ENCODE data around the gene ITIH5. TPM values are rescaled to one million over a fixed set of nuclear protein-coding genes. Genes with fewer than 3 reads are reported as not detected.

Gene ITIH5
- total RNA-seq, 2 experiments from 2014 or later: not detected

GRCh38 chr10:7567911-7568620, 98.7 kb downstream of the ITIH5 start:
- ATAC-seq (no peak), DNase-seq (no peak)
- H3K27me3 Mint-ChIP-seq (ENCODE audit: low read depth): no peaks in the 10 kb centered on the region
- no peaks in the 10 kb centered on the region for H3K36me3 Mint-ChIP-seq (ENCODE audit: low read depth)
- no peaks in the 10 kb centered on the region for H3K9me3 Mint-ChIP-seq (ENCODE audit: insufficient read depth)
- CTCF ChIA-PET: no interaction called here
- no peak overlapping the region for H3K27ac Mint-ChIP-seq
- peaks cover 3% of the 10 kb centered on the region for H3K4me1 Mint-ChIP-seq (ENCODE audit: low read depth)
- no peak overlapping the region for H3K4me3 Mint-ChIP-seq
- POLR2A ChIA-PET: no interaction called here

DNA sequence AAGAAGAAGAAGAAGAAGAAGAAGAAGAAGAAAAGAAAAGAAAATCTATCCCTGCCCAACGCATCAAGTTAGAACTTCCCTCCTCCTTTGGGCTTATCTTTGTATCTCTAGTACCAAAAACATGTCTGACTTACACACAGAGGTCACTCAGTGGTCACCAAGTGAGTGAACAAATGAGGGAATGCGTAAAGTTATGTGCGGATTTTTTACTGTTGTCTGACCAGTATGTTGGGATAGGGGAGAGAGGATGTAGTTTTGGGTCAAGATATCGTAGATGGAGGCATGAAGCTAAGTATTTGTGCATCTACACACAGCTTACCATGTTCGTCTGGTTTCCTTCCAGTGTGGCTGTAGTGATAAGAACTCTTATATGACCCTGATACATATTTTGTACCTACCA, 99.9 kb downstream of the ITIH5 start:
- no peaks in the 10 kb centered on the region for H3K36me3 Mint-ChIP-seq (ENCODE audit: low read depth)
- ChIA-PET POLR2A (interaction anchor here (0.8 kb wide), 1 partner anchor 1336 kb away, joined by 3 read pairs; no protein-coding TSS in a partner anchor), CTCF (no interaction called here)
- H3K9me3 Mint-ChIP-seq (ENCODE audit: insufficient read depth): no peaks in the 10 kb centered on the region
- no peaks in the 10 kb centered on the region for H3K27me3 Mint-ChIP-seq (ENCODE audit: low read depth)
- peaks cover 4% of the 10 kb centered on the region for H3K4me1 Mint-ChIP-seq (ENCODE audit: low read depth)
- H3K27ac Mint-ChIP-seq: no peak overlapping the region
- H3K4me3 Mint-ChIP-seq: no peak overlapping the region
- ATAC-seq (no peak), DNase-seq (no peak)

GRCh38 chr10:7565871-7566270, 100.9 kb downstream of the ITIH5 start:
- ATAC-seq (no peak), DNase-seq (no peak)
- Mint-ChIP-seq H3K9me3 (ENCODE audit: insufficient read depth) (no peaks in the 10 kb centered on the region), H3K36me3 (ENCODE audit: low read depth) (no peaks in the 10 kb centered on the region), H3K4me3 (no peak overlapping the region), H3K4me1 (ENCODE audit: low read depth) (peaks cover 4% of the 10 kb centered on the region), H3K27me3 (ENCODE audit: low read depth) (no peaks in the 10 kb centered on the region), H3K27ac (no peak overlapping the region)
- ChIA-PET POLR2A (interaction anchor here (0.8 kb wide), 1 partner anchor 1337 kb away, joined by 3 read pairs; no protein-coding TSS in a partner anchor), CTCF (interaction anchor here (0.5 kb wide), 1 partner anchor 1128 kb away, joined by 3 read pairs; no protein-coding TSS in a partner anchor)

DNA sequence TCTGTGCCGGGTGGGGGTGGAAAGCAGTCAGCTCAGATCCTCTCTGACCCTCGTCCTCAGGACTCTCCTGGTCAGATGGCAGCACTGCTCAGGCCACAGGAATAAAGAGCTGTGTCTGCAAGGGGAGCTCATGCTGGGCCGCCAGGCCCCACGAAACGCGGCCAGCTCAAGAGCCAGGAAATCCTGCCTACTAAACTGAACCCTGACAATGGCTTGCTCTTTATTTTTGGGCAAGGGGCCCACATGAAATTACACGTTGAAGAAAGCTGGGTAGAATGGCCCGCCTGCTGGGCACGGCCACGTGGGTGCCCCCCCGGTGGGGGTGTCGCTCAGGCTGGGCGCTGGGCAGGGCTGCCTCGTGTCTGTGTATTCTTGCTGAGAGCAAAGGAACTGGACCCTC, 103.0 kb downstream of the ITIH5 start:
- POLR2A ChIA-PET: no interaction called here
- Mint-ChIP-seq H3K4me1 (ENCODE audit: low read depth) (peaks cover 4% of the 10 kb centered on the region), H3K4me3 (no peak overlapping the region), H3K9me3 (ENCODE audit: insufficient read depth) (no peaks in the 10 kb centered on the region), H3K27ac (no peak overlapping the region), H3K36me3 (ENCODE audit: low read depth) (no peaks in the 10 kb centered on the region), H3K27me3 (ENCODE audit: low read depth) (no peaks in the 10 kb centered on the region)
- no peak for ATAC-seq
- DNase-seq: no peak
- CTCF ChIA-PET: interaction anchor here (1.0 kb wide), 1 partner anchor 39 kb away, joined by 5 read pairs; no protein-coding TSS in a partner anchor

GRCh38 chr10:7563368-7563767, 103.4 kb downstream of the ITIH5 start:
- Mint-ChIP-seq H3K4me1 (ENCODE audit: low read depth) (peaks cover 4% of the 10 kb centered on the region), H3K36me3 (ENCODE audit: low read depth) (no peaks in the 10 kb centered on the region), H3K27me3 (ENCODE audit: low read depth) (no peaks in the 10 kb centered on the region), H3K9me3 (ENCODE audit: insufficient read depth) (no peaks in the 10 kb centered on the region), H3K27ac (no peak overlapping the region), H3K4me3 (no peak overlapping the region)
- CTCF ChIA-PET: interaction anchor here (1.0 kb wide), 1 partner anchor 38 kb away, joined by 5 read pairs; no protein-coding TSS in a partner anchor
- DNase-seq: no peak
- ATAC-seq: no peak
- POLR2A ChIA-PET: no interaction called here

DNA sequence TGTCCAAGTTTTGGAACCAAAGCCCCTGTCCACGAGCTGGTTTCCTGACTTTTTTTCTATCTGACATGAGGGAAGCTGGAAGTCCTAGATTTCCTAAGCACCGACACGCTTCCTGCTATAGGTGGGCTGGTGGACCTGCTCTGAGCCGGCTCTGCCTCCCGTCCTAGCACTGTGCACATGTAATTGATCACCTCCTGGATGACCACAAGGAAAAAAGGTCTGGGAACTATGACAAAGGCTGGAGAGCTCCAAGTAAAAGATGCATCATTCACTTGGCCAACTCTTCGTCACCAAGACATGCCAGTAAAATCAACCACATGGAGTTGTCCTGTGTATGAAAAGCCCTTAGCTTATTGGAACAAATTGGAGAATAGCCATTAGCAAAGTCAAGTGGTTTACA, 104.8 kb downstream of the ITIH5 start:
- H3K36me3 Mint-ChIP-seq (ENCODE audit: low read depth): no peaks in the 10 kb centered on the region
- DNase-seq: no peak
- ChIA-PET POLR2A (interaction anchor here (0.8 kb wide), 1 partner anchor 19 kb away, joined by 3 read pairs; no protein-coding TSS in a partner anchor), CTCF (interaction anchor here (1.2 kb wide), 1 partner anchor 36 kb away, joined by 3 read pairs; no protein-coding TSS in a partner anchor)
- H3K4me3 Mint-ChIP-seq: no peak overlapping the region
- no peak for ATAC-seq
- peaks cover 4% of the 10 kb centered on the region for H3K4me1 Mint-ChIP-seq (ENCODE audit: low read depth)
- no peaks in the 10 kb centered on the region for H3K27me3 Mint-ChIP-seq (ENCODE audit: low read depth)
- H3K9me3 Mint-ChIP-seq (ENCODE audit: insufficient read depth): no peaks in the 10 kb centered on the region
- H3K27ac Mint-ChIP-seq: no peak overlapping the region

DNA sequence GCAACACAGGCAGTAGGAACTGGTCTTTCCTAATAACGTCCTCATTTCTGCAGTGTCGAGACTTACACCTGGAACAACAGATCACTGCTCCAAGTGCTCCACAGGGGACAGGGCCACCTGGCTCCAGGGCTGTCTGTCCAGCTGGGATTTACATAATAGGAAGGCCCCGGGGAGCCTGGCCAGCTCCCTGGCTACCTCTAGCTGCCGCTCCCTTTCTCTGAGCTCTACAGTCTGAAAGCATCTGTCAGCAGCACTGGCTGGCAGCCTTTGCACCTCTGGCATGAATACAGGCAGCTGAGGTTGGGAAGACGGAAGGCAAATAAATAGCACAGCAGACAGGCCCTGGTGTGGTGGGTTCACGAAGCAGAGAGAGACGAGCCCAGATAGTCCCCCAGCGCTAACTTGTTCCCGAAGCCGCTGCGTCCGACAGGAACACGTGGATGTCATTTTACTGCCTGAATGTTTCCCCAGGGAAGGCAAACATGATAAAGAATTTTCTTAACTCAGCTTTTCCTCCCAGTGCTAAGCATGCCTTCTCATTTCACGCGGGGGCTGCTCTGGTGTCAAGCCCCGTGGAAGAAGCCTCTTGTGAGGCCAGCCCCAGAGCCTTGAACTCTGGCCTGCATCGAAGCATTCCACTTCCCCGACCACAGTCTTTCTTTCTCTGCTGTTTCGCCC, 105.4 kb downstream of the ITIH5 start:
- Mint-ChIP-seq H3K4me1 (ENCODE audit: low read depth) (peaks cover 4% of the 10 kb centered on the region), H3K4me3 (no peak overlapping the region), H3K9me3 (ENCODE audit: insufficient read depth) (no peaks in the 10 kb centered on the region), H3K36me3 (ENCODE audit: low read depth) (no peaks in the 10 kb centered on the region), H3K27me3 (ENCODE audit: low read depth) (no peaks in the 10 kb centered on the region), H3K27ac (no peak overlapping the region)
- ATAC-seq (no peak), DNase-seq (no peak)
- CTCF ChIA-PET: interaction anchor here (1.2 kb wide), 1 partner anchor 36 kb away, joined by 3 read pairs; no protein-coding TSS in a partner anchor
- POLR2A ChIA-PET: no interaction called here

DNA sequence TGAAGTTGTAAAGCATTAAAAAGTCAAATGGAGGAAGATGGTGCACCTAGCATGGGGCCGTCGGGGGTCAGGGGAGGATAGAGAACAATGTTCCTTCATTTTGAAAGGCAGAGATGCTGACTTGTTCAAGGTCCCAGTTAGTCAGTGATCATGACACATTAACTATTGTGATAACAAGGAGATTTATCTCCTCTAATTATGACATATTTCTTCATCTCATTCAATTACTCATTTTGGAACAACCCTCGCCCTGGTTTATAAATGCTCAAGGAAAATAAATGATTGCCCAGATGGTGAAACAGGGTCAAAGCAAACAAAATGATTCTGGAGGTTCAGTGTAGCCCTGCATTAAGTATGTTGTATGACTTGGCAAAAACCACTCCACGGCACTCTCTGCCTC, 106.2 kb downstream of the ITIH5 start:
- POLR2A ChIA-PET: no interaction called here
- no peak overlapping the region for H3K4me3 Mint-ChIP-seq
- peaks cover 2% of the 10 kb centered on the region for H3K27me3 Mint-ChIP-seq (ENCODE audit: low read depth)
- H3K9me3 Mint-ChIP-seq (ENCODE audit: insufficient read depth): no peaks in the 10 kb centered on the region
- ATAC-seq: no peak
- peaks cover 4% of the 10 kb centered on the region for H3K4me1 Mint-ChIP-seq (ENCODE audit: low read depth)
- CTCF ChIA-PET: no interaction called here
- DNase-seq: no peak
- H3K27ac Mint-ChIP-seq: no peak overlapping the region
- H3K36me3 Mint-ChIP-seq (ENCODE audit: low read depth): no peaks in the 10 kb centered on the region

- Mint-ChIP-seq H3K4me3 (no peak overlapping the region), H3K36me3 (ENCODE audit: low read depth) (no peaks in the 10 kb centered on the region), H3K4me1 (ENCODE audit: low read depth) (peaks cover 4% of the 10 kb centered on the region), H3K27me3 (ENCODE audit: low read depth) (peaks cover 2% of the 10 kb centered on the region), H3K9me3 (ENCODE audit: insufficient read depth) (no peaks in the 10 kb centered on the region), H3K27ac (no peak overlapping the region)
- ATAC-seq: no peak
- no peak for DNase-seq
- CTCF ChIA-PET: interaction anchor here (0.6 to 1.8 kb wide), 2 partner anchors 128 to 1362 kb away, joined by 3 to 8 read pairs; no protein-coding TSS in a partner anchor
- POLR2A ChIA-PET: no interaction called here
Measured at GRCh38 chr10:7559386-7559785, 107.4 kb downstream of the ITIH5 start.

- Mint-ChIP-seq H3K27ac (no peak overlapping the region), H3K4me1 (ENCODE audit: low read depth) (peaks cover 3% of the 10 kb centered on the region), H3K36me3 (ENCODE audit: low read depth) (no peaks in the 10 kb centered on the region), H3K9me3 (ENCODE audit: insufficient read depth) (no peaks in the 10 kb centered on the region), H3K4me3 (no peak overlapping the region), H3K27me3 (ENCODE audit: low read depth) (peaks cover 2% of the 10 kb centered on the region)
- ChIA-PET POLR2A (no interaction called here), CTCF (interaction anchor here (1.8 kb wide), 1 partner anchor 129 kb away, joined by 8 read pairs; no protein-coding TSS in a partner anchor)
- ATAC-seq (no peak), DNase-seq (no peak)
Measured at GRCh38 chr10:7558036-7558435, 108.7 kb downstream of the ITIH5 start.

DNA sequence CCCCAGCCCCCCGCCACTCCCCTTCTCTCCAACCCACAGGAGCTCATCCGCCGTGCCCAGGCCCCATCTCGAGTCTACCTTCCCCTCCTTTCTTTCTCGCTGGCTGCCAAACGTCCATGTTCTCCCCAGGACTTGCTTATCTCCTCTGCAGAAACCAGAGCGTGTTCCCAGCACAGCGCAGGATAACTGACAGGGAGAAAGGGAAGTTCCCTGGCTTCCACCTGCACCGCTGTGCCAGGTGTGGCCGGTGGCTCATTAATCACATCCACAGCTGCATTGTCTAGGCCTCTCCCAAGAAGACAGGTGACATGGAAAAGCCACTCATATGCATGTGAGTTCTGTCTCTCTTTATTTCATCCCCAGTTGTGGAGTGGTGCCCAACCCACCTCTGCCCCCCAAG, 113.2 kb downstream of the ITIH5 start:
- Mint-ChIP-seq H3K4me3 (no peak overlapping the region), H3K9me3 (ENCODE audit: insufficient read depth) (no peaks in the 10 kb centered on the region), H3K4me1 (ENCODE audit: low read depth) (no peaks in the 10 kb centered on the region), H3K27ac (no peak overlapping the region), H3K27me3 (ENCODE audit: low read depth) (peaks cover 2% of the 10 kb centered on the region), H3K36me3 (ENCODE audit: low read depth) (no peaks in the 10 kb centered on the region)
- ATAC-seq (no peak), DNase-seq (no peak)
- ChIA-PET POLR2A (no interaction called here), CTCF (no interaction called here)

Data from activated CD8-positive, alpha-beta T cell treated with anti-CD3 and anti-CD28 coated beads, Interleukin-2, amount 10 ng/mL, durations not matched to agents 7 days and 5 days (primary cell).